GM12878 (cell line): ENCODE data around the gene RBMS3.

ENCODE experiments used
- CBX5 ChIP-seq: sonication (generic); IDR thresholded peaks from 2 replicates; pipeline ENCODE4 v1.6.1; 2016; ENCODE audit warnings: low read depth, moderate library complexity, mild to moderate bottlenecking, inconsistent platforms
- EGR1 ChIP-seq, 2 experiments: IDR thresholded peaks; 1 replicate in 1 of 2; 2 replicates in 1 of 2; pipeline ENCODE4 v1.6.1; 2011 to 2012; ENCODE audit warnings: low read depth in 2 of 2, low read length in 2 of 2, borderline replicate concordance in 1 of 2, mild to moderate bottlenecking in 1 of 2, moderate library complexity in 1 of 2
- EZH2 ChIP-seq: IDR thresholded peaks from 2 replicates; pipeline ENCODE4 v1.6.1; 2012; ENCODE audit warnings: low read depth, mild to moderate bottlenecking, control low read depth, inconsistent platforms, low read length, borderline replicate concordance; ENCODE audit not compliant: control insufficient read depth

GRCh38 chr3:30011237-30011803 is 730.4 kb downstream of the RBMS3 start:
- TF ChIP-seq CBX5 (no peak), EZH2 (no peak), EGR1 (IDR thresholded peaks at IDR 0.05; ENCODE audit: borderline replicate concordance in 1 of 2, low read depth in 2 of 2, low read length in 2 of 2) (no peak)
